Measurements from ENCODE around the gene AREG.

- no peak for TF ChIP-seq POLR2A (IDR thresholded peaks at IDR 0.05; ENCODE audit: low read depth, low read length)
- no peak for TF ChIP-seq POU2F2 (IDR thresholded peaks at IDR 0.05; ENCODE audit: low read depth, low read length)
- TF ChIP-seq TAF1 (IDR thresholded peaks at IDR 0.05; ENCODE audit: low read depth, low read length), result no peak
- no peak for TF ChIP-seq POLR2AphosphoS5 (IDR thresholded peaks at IDR 0.05; ENCODE audit: low read depth, low read length)
Observed at GRCh38 chr4:74412225-74412624, 32.7 kb upstream of the AREG start.

All from GM12891 (cell line).